Measurements from ENCODE around the gene DLG4. TPM values are rescaled to one million over a fixed set of nuclear protein-coding genes. Genes with fewer than 3 reads are reported as not detected.

DLG4 gene
- 10 to 100 TPM in 1 of 3 donors, 1 to 10 TPM in 2; 6.7 to 11.2 (median 8.6) TPM for total RNA-seq
- total RNA-seq (2013), result 4.0 TPM

GRCh38 chr17:7219812-7220592, at the start of gene DLG4, which contains the start of gene ACADVL:
Gene DLG4, minus strand, starts transcription at chr17:7219836.
Gene ACADVL, plus strand, starts transcription at chr17:7219938. Its CDS starts 47 bp downstream, at chr17:7219985.
- ATAC-seq (peak; percentile 83 to 88 (median 83)), DNase-seq (peak; percentile 77 to 84)
- TF ChIP-seq CTCF (IDR thresholded peaks at IDR 0.05), result no peak
- H3K4me3 ChIP-seq (ENCODE audit: low read length), result peak within 1 kb of the TSS; percentile 77
- no peaks in the 10 kb centered on the region for H3K27me3 ChIP-seq (ENCODE audit: control insufficient read depth, insufficient read depth, low read length)
- H3K27ac ChIP-seq (ENCODE audit: low read length), result peak within 1 kb of the TSS; percentile 65
- H3K36me3 ChIP-seq (ENCODE audit: control insufficient read depth, insufficient read depth, low read length), result peaks cover 26% of the 10 kb centered on the region
- Mint-ChIP-seq H3K36me3 (no peaks in the 10 kb centered on the region), H3K27me3 (ENCODE audit: low read depth in 2 of 2) (peaks cover 0 to 4% of the 10 kb centered on the region in 2 donors), H3K4me1 (peaks cover 19 to 49% of the 10 kb centered on the region in 2 donors), H3K9me3 (no peaks in the 10 kb centered on the region), H3K4me3 (peak within 1 kb of the TSS; percentile 98), H3K27ac (peak within 1 kb of the TSS; percentile 94 to 98)
- peaks cover 39% of the 10 kb centered on the region for H3K4me1 ChIP-seq (ENCODE audit: control insufficient read depth, insufficient read depth, low read length)
- under 1% methylated on average over 63 of the region's 63 CpGs for WGBS (ENCODE audit: insufficient coverage)
- intact Hi-C loops (cut with micrococcal nuclease), result loop anchor here (5.0 to 10.0 kb wide), 2 partner anchors 32 to 465 kb away; partner anchors contain the start of genes CTDNEP1, ELP5, TP53 and WRAP53
- H3K9me3 ChIP-seq (ENCODE audit: control insufficient read depth, insufficient read depth, low read length), result no peaks in the 10 kb centered on the region

GRCh38 chr17:7266784-7267183, 47.1 kb upstream of the DLG4 start:
- Mint-ChIP-seq H3K4me3 (no peak overlapping the region), H3K27ac (no peak overlapping the region), H3K9me3 (no peaks in the 10 kb centered on the region), H3K36me3 (no peaks in the 10 kb centered on the region), H3K4me1 (peaks cover 17% of the 10 kb centered on the region in 2 donors), H3K27me3 (ENCODE audit: low read depth in 2 of 2) (peaks cover 16 to 22% of the 10 kb centered on the region in 2 donors)
- no peak for ATAC-seq
- no CpG with 5 or more reads among the region's 1 CpG for WGBS (ENCODE audit: insufficient coverage)
- peaks cover 19% of the 10 kb centered on the region for H3K27me3 ChIP-seq (ENCODE audit: control insufficient read depth, insufficient read depth, low read length)
- intact Hi-C loops (cut with micrococcal nuclease), result no loop called here
- H3K9me3 ChIP-seq (ENCODE audit: control insufficient read depth, insufficient read depth, low read length), result no peaks in the 10 kb centered on the region
- no peak for TF ChIP-seq CTCF (IDR thresholded peaks at IDR 0.05)
- no peak overlapping the region for H3K27ac ChIP-seq (ENCODE audit: low read length)
- peak in 1 of 2 donors; percentile 2 for DNase-seq
- H3K4me3 ChIP-seq (ENCODE audit: low read length), result no peak overlapping the region
- no peaks in the 10 kb centered on the region for H3K36me3 ChIP-seq (ENCODE audit: control insufficient read depth, insufficient read depth, low read length)
- H3K4me1 ChIP-seq (ENCODE audit: control insufficient read depth, insufficient read depth, low read length), result peaks cover 20% of the 10 kb centered on the region

- Histone ChIP-seq H3K4me3 (ENCODE audit: low read length) (no peak overlapping the region), H3K9me3 (ENCODE audit: control insufficient read depth, insufficient read depth, low read length) (no peaks in the 10 kb centered on the region), H3K36me3 (ENCODE audit: control insufficient read depth, insufficient read depth, low read length) (peaks cover 9% of the 10 kb centered on the region), H3K27ac (ENCODE audit: low read length) (no peak overlapping the region), H3K27me3 (ENCODE audit: control insufficient read depth, insufficient read depth, low read length) (peaks cover 24% of the 10 kb centered on the region), H3K4me1 (ENCODE audit: control insufficient read depth, insufficient read depth, low read length) (peaks cover 34% of the 10 kb centered on the region)
- TF ChIP-seq CTCF (IDR thresholded peaks at IDR 0.05), result no peak
- H3K27ac Mint-ChIP-seq, result no peak overlapping the region
- H3K36me3 Mint-ChIP-seq, result no peaks in the 10 kb centered on the region
- H3K4me3 Mint-ChIP-seq, result peak overlapping the region; percentile 82
- peaks cover 16 to 17% of the 10 kb centered on the region in 2 donors for H3K27me3 Mint-ChIP-seq (ENCODE audit: low read depth in 2 of 2)
- no peaks in the 10 kb centered on the region for H3K9me3 Mint-ChIP-seq
- 47% methylated on average over 4 of the region's 4 CpGs for WGBS (ENCODE audit: insufficient coverage)
- H3K4me1 Mint-ChIP-seq, result peaks cover 17% of the 10 kb centered on the region in 2 donors
- intact Hi-C loops (cut with micrococcal nuclease), result no loop called here
- ATAC-seq (no peak), DNase-seq (no peak)
Observed at GRCh38 chr17:7263801-7264078, 44.1 kb upstream of the DLG4 start.

All from natural killer cell (primary cell).